HG03439 (cell line): ENCODE results near the gene NUP35.

ENCODE experiments used
- ATAC-seq: cut with Tn5 transposase; IDR thresholded peaks from one replicate; pipeline ENCODE4 v1.9.1; 2021; ENCODE audit warnings: mild to moderate bottlenecking, moderate library complexity; ENCODE audit not compliant: unreplicated experiment

Gene NUP35

GRCh38 chr2:183124222-183124956 lies at the start of gene NUP35:
Gene NUP35 (plus strand): TSS chr2:183124443. CDS start chr2:183124458, 15 bp downstream.
- ATAC-seq: peak; percentile 95

DNA sequence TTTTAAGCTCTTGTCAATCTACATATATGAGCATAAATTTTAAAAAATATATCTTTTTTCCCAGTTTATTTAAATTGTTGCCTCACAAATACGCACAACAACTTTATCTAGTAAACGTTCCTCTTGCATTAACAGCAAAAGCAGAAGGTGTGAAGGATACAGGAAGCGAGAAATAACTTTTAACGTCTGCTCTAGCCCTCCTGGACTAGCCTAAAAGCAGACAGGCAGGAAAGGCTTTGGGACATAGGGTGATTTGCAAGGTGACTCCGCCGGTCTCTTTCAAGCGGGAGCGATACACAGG lies 46.1 kb upstream of the NUP35 start:
- no peak for ATAC-seq

- peak; percentile 92 for ATAC-seq
Observed at GRCh38 chr2:183078464-183079138, 45.6 kb upstream of the NUP35 start, which contains the start of gene DUSP19. Gene DUSP19 (plus strand): TSS chr2:183078747. CDS start chr2:183078934, 187 bp downstream.

DNA sequence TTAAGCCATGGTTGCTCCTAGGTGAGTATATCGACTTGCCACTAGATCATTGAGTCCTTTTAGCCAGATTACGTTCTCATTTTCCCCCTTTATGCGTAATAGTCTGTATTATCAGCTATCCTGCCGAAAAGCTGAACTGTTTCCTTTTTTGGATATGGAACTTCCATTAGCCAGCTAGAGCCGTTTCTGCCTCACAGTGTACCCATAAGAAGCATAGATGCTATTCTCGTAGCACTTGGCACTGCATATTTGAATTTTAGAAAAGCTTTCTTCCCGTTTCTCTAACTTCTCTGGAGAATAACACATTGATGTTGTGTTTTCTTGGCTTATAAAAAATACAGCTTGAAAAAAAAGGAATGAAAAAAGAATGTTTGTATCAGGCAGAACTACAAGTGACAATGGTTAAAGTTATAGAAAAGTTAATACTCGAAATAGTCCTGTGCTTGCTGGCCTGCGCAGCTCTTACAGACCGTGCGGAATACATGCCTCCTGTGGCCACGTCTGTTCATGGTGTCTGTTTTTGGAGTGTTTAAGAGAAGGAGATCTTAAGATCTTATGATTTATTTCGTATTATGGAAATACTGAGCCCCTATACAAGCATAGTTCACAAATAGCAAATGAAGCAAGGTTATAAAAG lies 45.0 kb upstream of the NUP35 start:
- ATAC-seq: peak; percentile 25

GRCh38 chr2:183081911-183082310 lies 42.3 kb upstream of the NUP35 start:
- no peak for ATAC-seq

DNA sequence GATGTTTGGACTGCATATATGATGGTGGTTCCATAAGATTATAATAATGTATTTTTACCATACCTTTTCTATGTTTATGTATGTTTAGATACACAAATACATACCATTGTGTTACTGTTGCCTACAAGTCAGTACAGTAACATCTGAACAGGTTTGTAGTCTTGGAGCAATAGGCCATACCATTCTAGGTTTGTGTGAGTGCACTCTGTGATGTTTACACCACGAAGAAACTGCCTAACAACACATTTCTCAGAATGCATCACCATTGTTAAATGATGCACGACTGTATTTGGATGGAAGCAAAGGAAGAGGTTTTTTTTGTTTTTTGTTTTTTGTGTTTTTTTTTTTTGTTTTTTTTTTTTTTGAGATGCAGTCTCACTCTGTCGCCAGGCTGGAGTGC lies 36.2 kb upstream of the NUP35 start:
- no peak for ATAC-seq

DNA sequence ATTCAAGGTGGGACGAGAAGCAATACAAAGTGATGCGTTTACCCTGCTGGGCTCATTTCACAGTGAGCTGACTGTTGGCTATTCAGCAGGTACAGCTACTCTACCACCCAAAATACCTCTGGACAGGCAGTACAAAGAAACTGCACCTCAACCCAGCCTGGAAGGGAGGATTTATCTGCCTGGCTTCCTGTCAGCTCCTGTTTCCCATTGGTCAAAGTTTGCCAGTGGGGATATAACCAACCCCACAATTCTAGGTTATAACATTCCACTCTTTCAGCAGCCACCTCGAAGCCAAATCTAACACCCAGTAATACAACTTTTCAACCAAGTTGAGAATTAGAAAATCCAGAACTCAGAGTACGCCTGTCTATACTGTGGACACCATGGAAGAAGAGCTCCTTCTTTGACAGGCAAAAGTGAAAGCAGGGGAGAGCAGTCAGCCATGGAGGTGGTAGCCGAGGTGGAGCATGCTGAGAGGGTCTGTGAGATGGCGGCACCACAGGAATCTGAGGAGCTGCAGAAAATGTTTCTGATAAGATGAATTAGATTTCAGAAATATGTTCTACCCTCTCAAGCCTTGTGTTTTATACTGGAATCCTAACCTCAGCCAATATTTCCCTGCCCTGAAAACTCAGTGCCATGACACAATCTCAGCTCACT lies 34.9 kb upstream of the NUP35 start:
- no peak for ATAC-seq

- ATAC-seq: no peak
Observed at GRCh38 chr2:183091318-183091953, 32.8 kb upstream of the NUP35 start.

DNA sequence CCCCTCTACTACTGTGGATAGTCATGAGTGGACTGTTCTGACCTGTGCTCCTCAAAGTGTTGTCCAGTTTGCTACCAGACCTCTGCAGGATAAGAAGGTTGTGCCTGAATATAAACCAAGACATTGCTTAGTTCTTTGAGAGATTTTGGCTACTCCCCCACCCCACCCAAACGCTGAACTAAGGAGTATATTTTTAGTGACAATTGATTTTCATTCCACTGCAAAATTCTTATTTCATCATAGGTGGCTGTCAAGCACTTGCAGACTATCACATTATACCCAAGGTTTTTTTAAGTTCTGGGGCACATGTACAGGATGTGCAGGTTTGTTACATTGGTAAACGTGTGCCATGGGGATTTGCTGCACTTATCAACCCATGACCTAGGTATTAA lies 32.3 kb upstream of the NUP35 start:
- no peak for ATAC-seq

DNA sequence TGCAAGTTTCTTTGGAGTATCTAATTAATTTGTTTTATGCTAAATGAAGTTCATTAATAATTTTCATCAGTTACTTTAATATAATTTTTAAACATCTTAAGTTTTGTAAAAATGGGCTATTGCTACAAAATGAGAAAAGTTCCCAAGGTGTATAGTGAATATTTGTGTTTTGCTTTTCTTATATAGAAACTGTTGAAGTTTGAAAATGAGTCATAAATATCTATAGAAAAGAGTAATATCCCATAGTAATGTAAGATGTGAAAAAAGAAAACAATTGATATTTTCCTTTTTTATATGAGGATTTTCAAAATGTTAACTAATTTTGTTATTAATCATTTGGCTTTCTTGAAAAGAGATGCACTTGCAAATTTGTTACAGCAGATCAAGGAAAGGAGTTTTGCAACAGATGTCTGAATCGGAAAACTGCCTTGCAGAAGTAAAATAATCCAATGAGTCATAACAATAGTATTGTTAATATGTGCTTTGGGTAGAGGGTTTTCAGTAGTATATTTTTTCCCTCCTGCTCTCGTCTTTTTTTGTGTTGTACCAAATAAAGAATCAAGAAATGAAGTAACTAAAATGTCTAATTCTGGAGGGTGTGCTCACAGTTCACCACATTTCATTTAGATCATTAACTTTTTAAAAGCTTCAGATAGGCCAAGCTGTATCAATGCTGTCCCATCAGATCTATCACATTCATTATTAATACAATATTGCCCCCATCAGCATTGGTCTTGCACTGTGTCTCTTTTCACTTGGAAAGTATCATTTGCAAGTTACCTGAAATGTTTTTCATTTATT lies 30.2 kb upstream of the NUP35 start:
- ATAC-seq: peak; percentile 89

DNA sequence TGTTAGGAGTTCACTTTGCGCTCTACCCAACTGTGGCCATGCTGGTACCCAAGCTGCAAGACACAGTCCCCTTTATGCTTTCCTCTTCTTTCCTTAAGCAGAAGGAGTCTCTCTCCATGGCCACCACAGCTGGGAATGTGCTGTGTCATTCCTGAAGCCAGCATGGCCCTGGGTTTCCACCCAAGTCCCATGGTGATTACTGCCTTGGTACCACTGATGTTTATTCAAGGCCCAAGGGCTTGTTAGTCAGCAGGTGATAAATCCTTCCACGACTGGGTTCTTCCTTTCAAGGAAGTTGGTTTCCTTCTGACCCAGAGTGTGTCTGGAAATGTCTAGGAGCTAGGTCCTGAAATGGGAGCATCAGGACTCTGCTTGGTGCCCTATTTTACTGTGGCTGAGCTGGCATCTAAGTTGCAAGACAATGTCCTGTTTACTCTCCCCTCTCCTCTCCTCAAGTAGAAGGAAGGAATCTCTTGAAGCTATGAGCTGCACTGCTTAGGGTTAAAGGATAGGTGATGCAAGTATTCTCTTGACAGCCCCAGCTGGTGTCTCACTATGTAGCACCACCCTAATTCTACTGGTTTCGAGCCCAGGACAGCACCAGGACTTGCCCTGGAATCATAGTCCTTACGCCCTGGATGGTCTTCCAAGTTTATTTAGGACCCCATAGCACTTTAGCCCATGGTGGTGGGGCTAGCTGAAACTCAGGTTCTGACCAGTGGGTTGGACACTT lies 18.7 kb upstream of the NUP35 start:
- no peak for ATAC-seq

DNA sequence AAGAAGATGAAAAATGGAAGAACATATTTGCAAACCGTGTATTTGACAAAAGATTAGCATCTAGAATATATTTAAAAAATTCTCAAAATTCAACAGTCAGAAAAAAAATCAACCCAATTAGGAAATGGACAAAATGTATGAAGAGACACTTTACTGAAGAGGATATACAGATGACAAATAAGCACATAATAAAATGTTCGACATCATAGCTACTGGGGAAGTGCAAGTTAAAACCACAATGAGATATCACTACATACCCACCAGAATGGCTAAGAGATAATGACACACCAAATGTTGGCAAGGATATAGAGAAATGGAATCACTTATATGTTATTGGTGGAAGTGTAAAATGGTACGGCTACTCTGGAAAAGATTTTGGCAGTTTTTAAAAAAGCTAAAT lies 11.7 kb upstream of the NUP35 start:
- no peak for ATAC-seq

DNA sequence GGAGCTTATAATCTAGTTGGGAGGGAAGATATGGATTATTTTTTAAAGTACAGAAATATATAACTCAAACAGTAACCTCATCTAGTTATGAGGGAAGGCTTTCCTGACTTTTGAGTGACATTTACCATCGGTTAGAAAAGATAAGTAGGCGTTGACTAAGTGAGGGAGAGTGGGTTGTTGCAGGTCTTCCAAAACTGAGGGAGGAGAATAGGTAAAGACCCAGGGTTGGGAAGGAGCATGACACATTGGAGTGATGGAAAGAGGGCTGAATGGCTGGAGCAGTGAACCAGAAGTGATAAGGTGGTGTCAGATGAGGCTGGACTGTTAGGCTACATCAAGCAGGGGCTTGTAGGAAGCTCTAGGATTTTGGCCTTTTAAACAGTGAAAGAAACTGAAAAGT lies 10.6 kb upstream of the NUP35 start:
- ATAC-seq: no peak

DNA sequence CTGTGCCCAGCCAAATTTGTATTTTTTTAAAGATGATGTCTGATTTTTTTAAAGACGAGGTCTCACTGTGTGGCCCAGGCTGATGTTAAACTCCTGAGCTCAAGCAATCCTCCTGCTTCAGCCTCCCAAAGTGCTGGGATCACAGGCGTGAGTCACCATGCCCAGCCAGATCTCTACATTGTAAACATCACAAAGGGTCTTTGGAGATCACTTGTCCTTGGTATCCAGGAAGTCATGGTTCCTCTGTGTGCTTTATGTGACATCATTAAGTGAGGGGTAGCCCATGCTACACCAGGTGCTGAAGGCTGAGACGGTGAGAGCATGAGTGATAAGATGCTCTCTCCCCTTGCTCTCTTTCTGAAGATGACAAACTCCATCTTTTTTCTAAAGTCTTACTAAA lies 7.0 kb upstream of the NUP35 start:
- no peak for ATAC-seq

- ATAC-seq: no peak
Observed at GRCh38 chr2:183123117-183123958, 905 bp upstream of the NUP35 start.

DNA sequence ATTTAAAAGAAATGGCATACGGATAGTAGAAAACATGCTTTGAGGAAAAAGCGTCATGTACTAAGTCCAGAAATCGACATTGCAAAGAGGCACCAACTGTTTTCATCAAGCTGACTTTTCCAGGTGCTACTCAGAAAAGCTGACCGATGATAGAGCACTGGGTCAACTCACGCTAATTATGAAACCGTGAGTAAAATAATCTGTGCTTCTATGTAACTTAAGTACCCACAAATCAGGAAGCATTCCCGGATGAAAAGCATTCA lies 353 bp upstream of the NUP35 start:
- peak; percentile 40 for ATAC-seq

- ATAC-seq: no peak
Observed at GRCh38 chr2:183124957-183125255, 663 bp downstream of the NUP35 start.

DNA sequence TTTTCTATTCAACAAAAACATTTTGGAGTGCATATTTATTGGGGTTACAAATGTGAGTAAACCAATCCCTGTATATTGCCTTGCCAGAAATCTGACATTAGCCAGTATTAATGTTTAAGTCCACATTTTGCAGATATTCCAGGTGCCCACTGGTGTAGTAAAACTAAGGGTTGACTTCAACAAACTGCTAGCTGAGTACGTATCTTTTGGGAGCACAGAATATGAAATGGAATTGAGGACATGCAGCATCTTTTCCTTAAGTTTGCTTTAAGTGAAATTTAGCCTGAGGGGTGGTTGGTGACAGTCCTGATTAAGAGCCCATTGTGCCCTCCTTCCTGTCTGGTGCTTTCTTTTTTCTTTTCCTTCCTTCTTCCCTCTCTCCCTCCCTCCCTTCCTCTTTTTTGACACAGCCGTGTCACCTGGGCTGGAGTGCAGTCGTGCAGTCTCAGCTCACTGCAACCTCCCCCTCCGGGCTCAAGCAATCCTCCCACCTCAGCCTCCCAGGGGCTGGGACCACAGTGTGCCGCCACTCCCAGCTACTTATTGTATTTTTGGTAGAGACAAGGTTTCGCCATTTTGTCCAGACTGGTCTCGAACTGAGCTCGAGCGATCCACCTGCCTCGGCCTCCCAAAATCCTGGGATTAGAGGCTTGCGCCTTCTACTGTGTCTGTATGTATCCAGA lies 1.6 kb downstream of the NUP35 start:
- no peak for ATAC-seq

- no peak for ATAC-seq
Observed at GRCh38 chr2:183126635-183127034, 2.4 kb downstream of the NUP35 start.
